HG02678 (cell line): ENCODE measurements around the gene PLVAP.

ENCODE experiments used
- ATAC-seq: cut with Tn5 transposase; IDR thresholded peaks from one replicate; pipeline ENCODE4 v1.9.1; 2021; ENCODE audit warnings: mild to moderate bottlenecking, moderate library complexity; ENCODE audit not compliant: unreplicated experiment

Gene PLVAP

DNA sequence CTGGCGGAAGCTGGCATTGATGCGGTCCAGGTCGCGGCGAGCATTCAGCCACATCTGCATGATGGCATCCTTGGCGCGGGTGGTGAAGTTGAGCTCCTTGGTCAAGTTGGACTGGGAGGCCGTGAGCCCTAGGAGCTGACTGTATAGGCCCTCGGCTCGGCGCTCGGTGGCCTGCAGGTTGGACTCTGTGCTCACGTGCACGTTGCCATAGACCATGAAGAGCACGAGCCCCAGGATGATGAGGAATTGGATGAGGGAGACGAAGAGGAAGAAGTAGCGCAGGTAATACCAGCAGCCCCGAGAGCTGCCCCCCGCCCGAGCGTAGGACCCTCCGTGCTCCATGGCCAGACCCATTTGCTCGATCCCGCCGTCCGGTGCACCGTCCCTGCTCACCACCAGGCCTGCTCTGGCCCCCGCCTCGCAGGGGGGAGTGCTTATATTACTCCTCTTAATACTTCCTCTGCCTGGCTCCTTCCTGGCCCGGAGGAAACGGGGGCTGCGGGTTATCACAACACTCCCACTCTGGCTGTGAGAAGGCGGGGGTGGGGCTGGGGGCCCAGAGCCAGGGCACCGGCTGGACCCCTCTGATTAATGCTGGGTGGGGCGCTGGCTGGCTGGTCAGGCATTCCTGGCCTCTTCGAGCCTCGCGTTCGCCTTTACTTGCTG is at the start of gene PLVAP:
PLVAP (minus strand) TSS at position 408 of the 666 bp plus-strand sequence; CDS start at position 354, 54 bp downstream.
- no peak for ATAC-seq

DNA sequence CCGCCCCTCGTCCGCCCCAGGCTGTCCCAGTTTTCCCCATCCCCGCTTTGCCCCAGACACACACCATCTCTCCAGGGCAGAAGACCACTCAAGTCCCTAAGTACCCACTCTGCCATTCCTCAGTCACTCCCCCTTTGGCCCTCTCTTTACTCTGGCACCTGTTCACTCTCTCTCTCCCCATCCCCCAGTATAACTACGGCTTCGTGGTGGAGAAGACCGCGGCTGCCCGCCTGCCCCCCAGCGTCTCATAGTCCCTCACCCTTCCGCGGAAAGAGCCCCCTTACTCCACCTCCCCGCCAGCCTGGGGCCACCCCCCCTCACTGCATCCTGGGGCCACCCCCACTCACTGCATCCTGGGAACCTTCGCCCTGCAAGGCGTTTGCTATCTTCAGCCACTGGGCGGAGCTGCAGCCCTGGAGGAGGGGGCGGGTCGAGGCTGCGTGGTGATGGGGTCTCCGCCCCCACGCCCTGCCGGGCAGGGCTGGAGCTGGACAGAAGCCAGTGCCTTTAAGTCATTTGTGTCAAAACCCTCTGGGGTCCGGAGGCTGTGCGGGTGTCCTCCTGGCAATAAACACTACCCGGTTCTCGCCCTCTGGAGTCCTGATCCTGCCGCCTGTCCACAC is 47.7 kb upstream of the PLVAP start:
- no peak for ATAC-seq

DNA sequence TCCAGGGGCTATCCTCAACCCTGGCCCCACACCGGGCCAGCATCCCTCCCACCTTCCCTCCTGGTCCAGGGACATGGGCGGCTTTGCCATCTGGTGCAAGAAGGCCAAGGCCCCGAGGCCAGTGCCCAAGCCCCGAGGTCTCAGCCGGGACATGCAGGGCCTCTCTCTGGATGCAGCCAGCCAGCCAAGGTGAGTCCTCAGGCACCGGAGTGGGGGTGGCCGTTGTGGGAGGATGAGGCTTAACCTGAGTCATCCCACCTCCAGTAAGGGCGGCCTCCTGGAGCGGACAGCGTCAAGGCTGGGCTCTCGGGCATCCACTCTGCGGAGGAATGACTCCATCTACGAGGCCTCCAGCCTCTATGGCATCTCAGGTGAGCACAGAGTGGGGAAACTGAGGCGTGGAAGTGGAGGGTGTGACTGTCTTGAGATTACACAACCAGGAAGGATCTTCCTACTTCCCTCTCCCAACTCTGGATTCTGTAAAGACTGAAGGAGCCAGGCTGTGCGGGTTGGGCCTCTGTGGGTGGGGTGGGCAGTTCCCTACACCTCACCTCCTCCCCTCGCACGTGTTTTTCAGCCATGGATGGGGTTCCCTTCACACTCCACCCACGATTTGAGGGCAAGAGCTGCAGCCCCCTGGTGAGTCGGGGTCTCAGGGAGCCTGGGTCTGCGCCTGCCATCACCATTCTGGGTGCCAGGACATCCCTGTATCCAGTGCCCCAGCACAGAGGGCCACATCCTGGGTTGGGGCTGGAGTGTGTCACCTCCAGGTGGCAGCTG is 46.5 kb upstream of the PLVAP start:
- no peak for ATAC-seq

GRCh38 chr19:17421942-17422341 is 44.8 kb upstream of the PLVAP start:
- no peak for ATAC-seq

GRCh38 chr19:17420475-17420924 is 43.4 kb upstream of the PLVAP start:
- ATAC-seq: peak; percentile 13

- peak; percentile 83 for ATAC-seq
These were observed 42.7 kb upstream of the PLVAP start, which contains the start of gene MVB12A for GRCh38 chr19:17419621-17420474. Gene MVB12A (plus strand): TSS chr19:17420047. CDS start chr19:17420136, 89 bp downstream.

GRCh38 chr19:17419154-17419620 is 42.0 kb upstream of the PLVAP start:
- ATAC-seq: no peak

GRCh38 chr19:17418710-17419109 is 41.6 kb upstream of the PLVAP start:
- no peak for ATAC-seq

DNA sequence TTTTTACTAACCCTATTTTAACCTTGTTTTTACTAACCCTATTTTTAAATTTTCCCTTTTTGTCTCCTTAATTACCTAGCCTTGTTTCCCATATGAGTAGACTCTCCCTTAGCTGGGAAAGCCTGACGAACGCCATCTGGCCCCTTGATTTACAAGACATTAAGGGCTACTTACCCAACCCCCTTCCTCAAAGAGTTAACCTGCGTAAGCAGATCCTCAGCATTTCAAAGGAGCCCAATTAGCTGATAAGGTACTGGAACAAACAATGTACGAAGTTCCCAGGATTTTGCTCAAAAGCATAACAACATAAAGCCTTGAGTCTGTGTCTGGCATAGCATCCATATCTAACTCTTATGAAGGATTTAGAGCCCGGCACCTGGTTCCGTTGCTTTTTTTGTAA is 38.0 kb upstream of the PLVAP start:
- no peak for ATAC-seq

DNA sequence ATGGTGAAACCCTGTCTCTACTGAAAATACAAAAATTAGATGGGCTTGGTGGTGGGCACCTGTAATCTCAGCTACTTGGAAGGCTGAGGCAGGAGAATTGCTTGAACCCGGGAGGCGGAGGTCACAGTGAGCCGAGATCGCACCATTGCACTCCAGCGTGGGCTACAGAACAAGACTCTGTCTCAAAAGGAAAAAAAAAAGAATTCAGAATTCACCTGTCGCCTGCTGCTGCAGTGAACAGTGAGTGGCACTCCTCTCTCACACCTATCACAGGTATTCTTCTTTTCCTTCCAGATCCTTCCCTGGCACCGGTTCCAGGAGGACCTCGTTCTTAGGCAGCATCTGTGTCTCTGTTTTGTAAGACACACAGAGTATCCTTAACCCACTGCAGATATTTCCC is 37.0 kb upstream of the PLVAP start:
- no peak for ATAC-seq

GRCh38 chr19:17411801-17412200 is 34.7 kb upstream of the PLVAP start:
- no peak for ATAC-seq

GRCh38 chr19:17409990-17410389 is 32.8 kb upstream of the PLVAP start:
- no peak for ATAC-seq

DNA sequence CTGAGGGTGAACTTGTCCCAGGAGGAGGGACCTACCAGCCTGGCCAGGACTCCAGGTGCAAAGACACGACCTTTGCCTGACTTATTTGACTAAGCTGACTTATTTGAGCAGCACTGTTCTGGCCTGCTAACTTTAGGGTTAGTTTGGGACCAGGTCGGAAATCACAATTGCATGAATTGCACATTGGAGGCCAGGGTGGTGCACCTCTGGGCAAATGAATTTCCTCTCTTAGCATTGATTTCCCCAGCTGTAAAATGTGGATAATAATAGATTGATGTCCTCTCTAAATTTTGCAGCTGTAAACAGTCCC is 29.7 kb upstream of the PLVAP start:
- ATAC-seq: no peak

DNA sequence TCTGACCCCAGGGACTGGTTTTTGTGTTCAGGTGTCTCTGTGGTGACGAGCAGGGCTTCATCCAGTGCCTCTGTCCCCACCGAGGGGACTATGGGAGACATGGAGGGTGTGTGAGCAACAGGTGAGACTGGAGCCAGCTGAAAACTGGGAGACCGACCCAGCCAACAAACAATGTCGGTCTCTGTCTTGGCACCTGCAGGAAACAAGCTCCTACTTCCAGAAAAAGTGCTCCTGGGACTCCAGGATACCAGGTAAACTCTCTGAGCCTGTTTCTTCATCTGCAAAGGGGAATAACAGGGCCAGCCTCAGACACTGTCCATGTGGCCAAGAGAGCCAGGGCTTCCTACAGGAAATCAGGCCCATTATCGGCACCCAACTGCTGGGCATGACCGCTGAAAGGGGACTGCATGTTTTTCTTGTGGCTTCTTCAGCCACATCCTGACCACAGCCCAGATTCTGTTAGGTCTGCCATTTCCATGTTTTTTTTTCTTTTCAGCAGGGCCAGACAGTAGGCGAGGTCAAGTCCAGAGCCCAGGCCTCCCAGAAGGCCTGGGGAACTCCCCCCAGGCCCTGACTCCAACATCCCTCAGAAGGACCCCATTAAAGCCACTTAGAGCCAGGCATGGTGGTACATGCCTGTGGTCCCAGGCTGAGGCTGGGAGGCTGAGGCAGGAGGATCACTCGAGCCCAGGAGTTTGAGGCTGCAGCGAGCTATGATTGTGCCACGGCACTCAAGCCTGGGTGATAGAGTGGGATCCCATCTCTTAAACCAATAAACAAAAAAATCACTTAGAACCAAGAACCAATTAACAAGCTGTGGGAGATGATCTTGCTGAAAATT is 29.1 kb upstream of the PLVAP start:
- ATAC-seq: no peak

DNA sequence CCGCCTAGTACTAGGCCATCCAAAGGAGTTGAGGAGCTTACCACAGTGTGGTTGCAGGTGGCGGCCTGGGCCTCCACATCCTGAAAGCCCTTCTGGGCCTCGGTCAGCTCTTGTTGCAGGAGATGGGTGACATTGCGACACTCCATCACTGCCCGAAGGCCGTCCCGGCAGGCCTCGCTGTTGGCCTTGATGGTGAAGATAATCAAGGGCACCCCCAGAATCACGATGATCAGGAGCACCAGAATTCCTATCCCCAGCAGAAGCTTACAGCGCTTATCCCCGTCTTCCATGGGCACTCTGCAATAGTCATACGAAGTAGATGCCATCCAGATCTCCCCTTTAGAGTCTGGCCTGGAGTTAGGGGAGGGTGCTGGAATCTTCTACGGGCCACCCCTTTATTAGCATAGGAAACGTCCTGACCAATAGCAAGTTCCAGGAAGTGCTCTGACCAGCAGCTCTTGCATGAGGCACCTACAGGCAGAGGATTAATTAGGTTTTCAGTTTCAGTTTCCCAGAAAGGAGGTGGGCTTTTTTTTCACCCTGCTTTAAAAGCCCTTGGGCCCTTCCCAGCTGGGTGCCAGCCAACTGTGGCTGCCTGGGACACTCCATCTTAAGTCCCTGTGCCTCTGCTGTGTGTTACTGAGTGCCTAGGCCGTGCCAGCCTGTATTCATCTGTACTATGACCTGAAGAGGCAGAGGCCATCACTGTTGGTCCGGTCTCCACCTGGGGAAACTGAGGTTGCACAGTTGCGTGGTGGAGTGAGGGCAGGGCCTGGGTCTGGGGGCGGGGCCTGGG is 28.3 kb upstream of the PLVAP start, which contains the start of gene BST2:
BST2 (minus strand) TSS at position 381 of the 796 bp plus-strand sequence; CDS start at position 326, 55 bp downstream.
- ATAC-seq: peak; percentile 76

GRCh38 chr19:17404621-17405249 is 27.6 kb upstream of the PLVAP start:
- no peak for ATAC-seq

GRCh38 chr19:17404015-17404414 is 26.9 kb upstream of the PLVAP start:
- no peak for ATAC-seq

DNA sequence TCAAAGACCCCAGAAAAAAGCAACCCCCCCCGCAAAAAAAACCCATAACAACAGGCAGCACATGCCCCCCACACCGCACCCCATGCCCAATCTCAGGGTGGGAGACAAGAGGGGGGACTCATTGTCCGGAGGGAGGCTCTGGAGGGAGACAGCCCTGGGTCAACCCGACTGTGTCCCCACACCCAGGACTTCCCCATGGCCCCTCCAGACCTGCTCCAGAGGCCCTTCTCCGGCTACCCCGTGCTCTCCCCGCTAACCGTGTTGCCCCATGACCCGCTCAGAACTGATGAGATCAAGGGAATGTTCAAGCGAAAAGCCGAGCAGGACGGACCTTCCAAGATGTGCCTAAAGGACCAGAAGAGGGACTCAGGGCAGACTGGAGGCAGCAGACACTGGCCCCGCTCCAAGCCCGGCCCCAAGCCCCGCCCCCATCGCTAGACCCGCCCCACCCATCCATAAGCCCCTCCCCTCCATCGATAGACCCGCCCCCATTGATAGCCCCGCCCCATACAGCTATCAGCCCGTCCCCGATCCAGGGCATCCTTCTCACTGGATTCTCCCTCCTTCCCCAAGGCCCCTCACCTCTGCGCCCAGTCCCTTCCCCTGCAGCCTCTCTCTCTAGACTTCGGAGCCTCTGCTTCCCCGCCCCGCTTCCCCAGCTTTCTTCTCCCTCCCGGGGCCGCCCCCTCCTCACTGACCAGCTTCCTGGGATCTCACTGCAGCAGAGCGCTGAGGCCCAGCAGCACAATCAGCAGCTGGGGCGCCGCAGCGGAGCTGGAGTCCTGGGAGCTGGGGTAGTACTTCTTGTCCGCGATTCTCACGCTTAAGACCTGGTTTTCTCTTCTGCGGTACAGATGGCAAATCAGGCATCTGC is 26.1 kb upstream of the PLVAP start:
- ATAC-seq: no peak
